SH-SY5Y (cell line): ENCODE results near the gene ZBP1.

ENCODE experiments used
- GATA2 ChIP-seq: IDR thresholded peaks from 2 replicates; pipeline ENCODE4 v1.6.1; 2011; ENCODE audit warnings: mild to moderate bottlenecking, low read depth, low read length
- GATA3 ChIP-seq: IDR thresholded peaks from 2 replicates; pipeline ENCODE4 v1.6.1; 2011; ENCODE audit warnings: low read depth, mild to moderate bottlenecking, low read length, moderate library complexity

DNA sequence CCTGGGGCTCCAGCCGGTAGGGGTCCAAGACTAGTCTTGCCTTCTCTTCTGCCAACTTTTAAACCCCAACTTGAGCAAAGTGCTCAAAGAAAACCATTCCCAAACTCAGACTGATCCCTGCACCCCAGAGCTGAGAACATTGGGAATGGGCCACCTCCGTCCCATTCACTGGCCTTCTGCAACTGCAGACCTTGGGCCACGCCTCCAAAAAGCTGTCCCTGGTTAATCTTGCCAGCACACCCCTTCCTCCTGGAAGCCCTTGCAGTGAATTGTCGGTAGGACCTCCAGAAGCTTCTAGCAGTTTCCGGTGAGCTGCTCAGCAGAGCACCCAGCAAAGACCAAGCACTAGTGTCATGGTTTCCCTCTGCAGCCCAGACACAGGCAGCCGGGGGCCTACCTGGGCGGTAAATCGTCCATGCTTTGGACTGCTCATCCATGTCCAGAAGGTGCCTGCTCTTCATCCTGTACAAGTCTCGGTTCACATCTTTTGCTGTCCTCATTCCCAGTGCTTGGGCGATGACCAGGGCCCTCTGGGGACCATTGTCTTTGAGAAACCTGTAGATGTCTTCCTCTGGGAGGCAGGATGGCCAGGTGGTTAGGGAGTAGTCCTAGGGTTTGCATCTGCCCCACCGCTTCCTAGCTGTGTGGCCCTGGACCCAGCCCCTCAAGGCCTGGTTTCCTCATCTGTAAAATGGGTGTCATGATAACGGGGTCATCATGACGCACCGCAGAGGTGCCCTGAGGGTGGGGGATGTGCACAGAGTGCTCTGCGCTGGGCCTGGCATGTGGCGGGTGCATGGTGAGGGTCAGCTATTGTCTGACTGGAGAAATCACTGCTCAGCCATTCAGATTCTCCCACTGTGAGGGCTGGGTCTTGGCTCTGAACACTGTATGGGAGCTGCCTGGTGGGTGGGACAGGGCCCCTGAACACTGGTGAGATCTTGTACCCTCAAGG, 5.5 kb downstream of the ZBP1 start:
- TF ChIP-seq GATA3 (no peak), GATA2 (no peak)
